Measurements from ENCODE around the gene NDST3.
"Not testable (repeated sequence)": the region's sequence is repeated elsewhere in the genome, so short reads cannot be mapped to it uniquely, and the experiment has no call there.

The NDST3 gene

GRCh38 chr4:118278473-118279274 is 244.4 kb downstream of the NDST3 start:
- DNase-seq: peak; percentile 80

DNA sequence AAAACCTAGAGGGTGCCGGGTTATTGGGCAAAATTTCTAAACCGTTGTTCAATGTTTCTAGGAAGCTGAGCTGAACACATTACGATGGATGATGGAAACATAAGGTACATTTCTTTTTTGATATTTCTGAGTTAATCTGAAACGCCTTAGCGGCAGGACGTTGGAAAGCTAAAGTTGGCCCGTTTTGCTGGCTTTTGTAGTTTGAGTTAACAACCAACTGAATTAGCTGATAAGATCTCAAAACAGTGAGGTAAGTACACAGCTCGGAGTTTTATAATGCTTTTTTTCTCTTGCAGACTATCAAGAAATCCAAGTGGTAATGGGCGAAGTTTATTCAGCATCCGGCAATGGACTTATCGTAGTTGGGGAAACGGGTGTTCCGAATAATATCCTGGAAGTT is 245.0 kb downstream of the NDST3 start:
- DNase-seq: no peak

GRCh38 chr4:118279920-118280432 is 245.7 kb downstream of the NDST3 start:
- no peak for DNase-seq

- DNase-seq: peak; percentile 47
Measured at GRCh38 chr4:118280501-118281218, 246.4 kb downstream of the NDST3 start.

DNA sequence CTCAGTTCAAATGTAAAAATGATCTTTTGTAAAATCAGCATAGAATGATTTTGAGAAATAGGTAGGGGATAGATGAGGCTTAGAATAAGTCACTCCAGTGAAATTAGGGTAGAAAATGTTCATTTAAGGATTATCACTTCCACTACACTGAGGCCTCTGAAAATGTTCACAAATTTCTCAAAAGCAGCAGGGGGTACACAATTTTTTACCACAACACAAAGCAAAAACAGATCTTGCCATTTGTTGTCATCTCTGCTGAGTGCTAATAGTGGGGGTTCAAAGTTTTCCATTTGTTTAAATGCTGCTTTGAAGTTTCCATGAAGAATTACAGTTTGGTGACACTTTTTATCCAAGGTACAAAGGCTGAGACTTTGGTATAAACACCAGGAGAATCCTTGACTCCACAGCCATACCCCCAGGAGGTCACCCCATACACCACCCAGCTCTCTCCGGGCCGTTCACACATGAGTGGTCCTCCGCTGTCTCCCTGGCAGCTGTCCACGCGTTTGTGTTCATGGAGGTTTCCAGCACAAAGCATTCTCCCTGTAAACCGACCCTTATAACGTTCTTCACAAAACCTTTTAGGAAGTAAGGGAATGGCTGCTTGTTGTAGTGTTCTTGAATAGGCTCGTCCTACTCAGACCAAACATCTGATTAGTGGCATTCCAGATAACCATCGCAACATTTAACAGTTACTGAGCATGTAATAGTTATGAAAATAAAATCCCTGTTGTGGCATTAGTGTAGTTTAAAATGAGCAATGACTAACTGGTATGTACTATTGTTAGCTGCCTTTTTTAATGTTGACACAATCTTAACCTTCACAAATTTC is 247.5 kb downstream of the NDST3 start:
- DNase-seq: no peak

DNA sequence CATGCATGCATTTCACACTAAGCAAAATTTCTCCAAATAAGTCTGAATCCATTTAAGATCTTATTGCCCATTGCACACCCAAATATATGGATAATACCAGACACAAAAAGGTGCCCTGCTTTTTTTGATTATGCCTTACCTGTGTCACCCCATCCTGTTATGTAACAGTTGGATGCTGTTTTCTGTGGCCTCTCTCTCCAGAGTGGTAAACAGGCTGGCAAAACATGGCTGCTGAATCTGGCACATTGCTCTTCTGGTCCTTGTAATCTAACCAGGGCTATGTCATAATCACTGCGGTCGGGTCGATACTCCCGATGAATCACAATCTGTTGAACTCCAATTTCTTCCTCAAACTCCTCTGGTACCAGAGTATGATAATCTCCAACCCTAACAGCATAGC is 248.4 kb downstream of the NDST3 start:
- no peak for DNase-seq

DNA sequence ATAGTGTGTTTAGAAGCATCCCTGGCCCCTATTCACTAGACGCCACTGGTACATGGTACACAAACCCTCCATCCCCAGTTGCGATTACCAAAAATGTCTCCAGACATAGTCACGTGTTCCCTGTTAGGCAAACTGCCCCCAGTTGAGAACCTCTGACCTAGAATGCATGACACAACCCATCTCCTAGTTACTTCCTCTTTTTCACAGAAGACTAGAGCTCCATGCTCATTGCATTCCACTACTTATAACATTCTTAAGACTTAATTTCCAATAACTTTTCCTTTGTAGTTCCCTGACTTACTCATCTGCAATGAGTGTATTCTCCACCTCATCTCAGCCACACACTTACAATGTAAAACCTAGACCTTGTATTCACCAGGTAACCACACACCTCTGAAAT is 249.9 kb downstream of the NDST3 start:
- DNase-seq: no peak

- no peak for DNase-seq
Measured at GRCh38 chr4:118285931-118286330, 251.6 kb downstream of the NDST3 start.

DNA sequence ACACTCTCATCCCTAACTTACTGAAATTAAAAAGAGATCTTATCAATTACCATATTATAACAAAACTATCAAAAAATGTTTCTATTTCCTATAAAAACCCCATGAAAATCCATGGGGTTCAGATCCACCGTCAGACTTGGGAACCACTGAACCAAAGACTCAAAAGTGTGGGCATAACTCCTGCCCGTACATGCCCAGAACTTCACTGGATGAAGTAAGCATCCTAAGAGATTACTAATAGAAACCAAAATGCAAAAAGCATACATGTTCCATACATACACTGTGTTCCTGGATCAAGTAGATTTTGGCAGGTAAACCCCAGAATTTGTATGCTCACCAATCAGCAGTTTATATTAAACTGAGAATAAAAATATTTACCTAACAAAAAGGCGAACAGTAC is 252.4 kb downstream of the NDST3 start:
- DNase-seq: no peak

DNA sequence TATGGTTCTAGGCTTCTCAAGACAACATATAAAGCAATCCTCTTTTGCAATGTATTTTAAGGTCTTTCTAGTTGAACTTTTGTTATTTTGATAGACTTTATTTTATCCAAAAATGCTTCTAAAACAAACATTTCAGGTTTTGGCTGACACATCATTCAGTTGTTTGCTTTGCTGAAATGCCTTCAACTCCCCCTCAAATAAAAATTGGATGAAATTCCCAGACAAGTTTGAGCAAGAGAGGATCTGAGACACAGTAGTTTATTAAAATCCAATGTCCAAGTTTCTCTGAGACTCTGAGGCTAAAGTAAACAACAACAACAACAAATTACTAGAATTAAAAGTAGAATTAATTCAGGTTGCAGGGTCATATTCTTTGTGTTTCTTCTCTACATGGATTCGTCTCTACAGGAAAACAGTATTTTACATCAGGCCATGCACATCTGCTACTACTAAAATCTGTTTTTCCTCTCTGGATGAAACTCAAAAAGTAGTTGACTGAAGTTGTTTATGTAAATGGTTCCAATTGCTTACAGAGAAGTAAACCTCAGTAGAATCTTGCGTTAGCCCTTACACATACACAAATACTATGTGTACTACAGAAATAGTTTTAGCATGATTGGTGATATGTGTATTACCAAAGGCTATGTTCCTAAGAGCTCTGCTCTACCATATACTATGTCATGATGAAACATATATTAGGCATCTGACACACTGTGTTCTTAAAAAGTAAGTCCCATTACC is 253.6 kb downstream of the NDST3 start:
- no peak for DNase-seq

- no peak for DNase-seq
Measured at GRCh38 chr4:118289794-118290193, 255.5 kb downstream of the NDST3 start.

GRCh38 chr4:118290951-118291350 is 256.7 kb downstream of the NDST3 start:
- DNase-seq: no peak

DNA sequence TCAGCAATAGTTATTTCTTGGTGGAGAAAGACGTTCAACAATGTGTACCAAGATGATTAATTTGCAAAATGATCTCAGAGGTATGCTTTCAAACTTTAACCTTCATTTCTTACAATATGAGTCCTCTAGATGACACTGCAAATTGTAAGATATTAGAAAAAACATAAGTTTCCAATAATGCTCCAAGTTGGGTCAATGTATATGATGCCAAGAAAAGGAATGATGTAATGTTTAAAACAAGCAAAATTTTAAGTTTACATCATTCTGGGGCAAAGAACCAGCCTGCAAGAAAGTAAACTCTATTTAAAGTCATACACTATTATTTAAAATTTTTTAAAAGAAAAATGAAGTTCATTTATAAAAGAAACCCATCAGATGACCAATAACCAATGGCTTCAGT is 262.4 kb downstream of the NDST3 start:
- no peak for DNase-seq

DNA sequence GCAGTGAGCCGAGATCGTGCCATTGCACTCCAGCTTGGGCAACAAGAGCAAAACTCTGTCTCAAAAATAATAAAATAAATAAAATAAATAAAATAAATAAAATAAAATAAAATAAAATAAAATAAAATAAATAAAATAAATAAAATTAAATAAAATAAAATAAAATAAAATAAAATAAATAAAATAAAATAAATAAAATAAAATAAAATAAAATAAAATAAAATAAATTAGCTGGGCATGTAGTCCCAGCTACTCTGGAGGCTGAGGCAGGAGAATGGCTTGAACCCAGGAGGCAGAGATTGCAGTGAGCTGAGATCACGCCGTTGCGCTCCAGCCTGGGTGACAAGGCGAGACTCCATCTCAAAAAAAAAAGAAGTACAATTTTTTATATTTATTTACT is 265.3 kb downstream of the NDST3 start:
- DNase-seq: not testable (repeated sequence)

DNA sequence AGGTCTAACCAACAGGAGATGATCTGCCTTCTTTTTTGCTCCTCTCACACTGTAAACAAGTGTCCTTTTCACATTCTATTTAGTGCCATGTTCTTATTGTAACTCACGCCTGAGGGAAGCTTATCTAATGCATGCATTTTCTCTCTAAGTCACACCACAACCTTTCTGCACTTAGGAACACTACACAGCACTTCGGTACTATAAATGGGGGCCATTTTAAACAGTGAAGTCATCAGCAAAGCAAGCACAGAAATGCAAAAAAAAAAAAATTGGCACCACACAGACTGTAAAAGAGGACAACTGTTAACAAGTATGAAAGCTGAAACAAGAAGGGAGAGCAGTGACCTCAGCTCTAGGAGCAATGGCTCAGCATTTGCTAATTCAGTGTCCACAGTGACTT is 273.4 kb downstream of the NDST3 start:
- no peak for DNase-seq
